NCI-H1417 (cell line): ENCODE results near the gene LGR4.

Experiments
- DNase-seq, 3 experiments: peaks; one replicate each; lab custom pipeline; 2025; lab: John Stamatoyannopoulos, UW

LGR4 gene

GRCh38 chr11:27383645-27384044, 88.9 kb downstream of the LGR4 start:
- DNase-seq = no peak

- no peak for DNase-seq
Observed at GRCh38 chr11:27381238-27381666, 91.3 kb downstream of the LGR4 start.

GRCh38 chr11:27380771-27381170, 91.8 kb downstream of the LGR4 start:
- DNase-seq = no peak

GRCh38 chr11:27379449-27379848, 93.1 kb downstream of the LGR4 start:
- no peak for DNase-seq

GRCh38 chr11:27375370-27375769, 97.2 kb downstream of the LGR4 start:
- no peak for DNase-seq

GRCh38 chr11:27373856-27374602, 98.6 kb downstream of the LGR4 start:
- peak in 1 of 3 experiments; percentile 29 for DNase-seq

GRCh38 chr11:27373392-27373791, 99.2 kb downstream of the LGR4 start:
- DNase-seq = no peak

GRCh38 chr11:27372164-27372563, 100.4 kb downstream of the LGR4 start:
- DNase-seq = no peak

- peak in 1 of 3 experiments; percentile 17 for DNase-seq
Observed at GRCh38 chr11:27371489-27371888, 101.1 kb downstream of the LGR4 start.

- peak in 1 of 3 experiments; percentile 36 for DNase-seq
Observed at GRCh38 chr11:27370374-27370773, 102.2 kb downstream of the LGR4 start.

- DNase-seq = peak in 2 of 3 experiments; percentile 73 to 90
Observed at GRCh38 chr11:27367881-27368280, 104.7 kb downstream of the LGR4 start.

GRCh38 chr11:27363576-27364117, 108.9 kb downstream of the LGR4 start:
- DNase-seq = no peak

- peak; percentile 97 to 98 (median 97) for DNase-seq
Observed at GRCh38 chr11:27362749-27363575, 109.6 kb downstream of the LGR4 start, which contains the start of gene CCDC34. Gene CCDC34, minus strand, starts transcription at chr11:27363215. Its CDS starts 21 bp downstream, at chr11:27363194.

- DNase-seq = peak in 2 of 3 experiments; percentile 9 to 55
Observed at GRCh38 chr11:27361649-27362431, 110.8 kb downstream of the LGR4 start.

GRCh38 chr11:27358296-27358695, 114.3 kb downstream of the LGR4 start:
- DNase-seq = no peak

- peak; percentile 17 to 84 (median 46) for DNase-seq
Observed at GRCh38 chr11:27357250-27357649, 115.3 kb downstream of the LGR4 start.

GRCh38 chr11:27356624-27357222, 115.9 kb downstream of the LGR4 start:
- DNase-seq = no peak

GRCh38 chr11:27355575-27356104, 117.0 kb downstream of the LGR4 start:
- no peak for DNase-seq

- peak in 1 of 3 experiments; percentile 39 for DNase-seq
Observed at GRCh38 chr11:27354359-27354965, 118.1 kb downstream of the LGR4 start.

- DNase-seq = peak in 1 of 3 experiments; percentile 39
Observed at GRCh38 chr11:27353593-27354358, 118.8 kb downstream of the LGR4 start.
